ENCODE results near the gene TKT. TPM values are rescaled to one million over a fixed set of nuclear protein-coding genes. Genes with fewer than 3 reads are reported as not detected.

Gene TKT
- total and polyA plus RNA-seq, 7 donors, result 10.5 to 51.9 (median 23.1) TPM

- DNase-seq (peak in 1 of 2 donors; percentile 37), ATAC-seq (no peak)
- TF ChIP-seq CTCF (IDR thresholded peaks at IDR 0.05), result no peak
- H3K27me3 ChIP-seq (ENCODE audit: insufficient read depth in 3 of 3, low read length in 2 of 3), result no peaks in the 10 kb centered on the region
- H3K27ac ChIP-seq, result no peak overlapping the region
- H3K9me3 ChIP-seq, result no peaks in the 10 kb centered on the region
- H3K4me3 ChIP-seq, result no peak overlapping the region
- intact Hi-C loops (cut with DNase I), result no loop called here
- H3K36me3 ChIP-seq (ENCODE audit: insufficient read depth in 1 of 2, low read depth in 1 of 2), result peaks cover 4 to 100% of the 10 kb centered on the region in 2 donors
- peaks cover 14% of the 10 kb centered on the region for H3K4me1 ChIP-seq
- 87 to 94% (median 93%) methylated on average over 13 of the region's 13 CpGs for WGBS, 3 donors
Measured at GRCh38 chr3:53231532-53232511, 24.0 kb downstream of the TKT start.

GRCh38 chr3:53230789-53231188 is 25.0 kb downstream of the TKT start:
- TF ChIP-seq CTCF (IDR thresholded peaks at IDR 0.05), result no peak
- H3K36me3 ChIP-seq (ENCODE audit: insufficient read depth in 1 of 2, low read depth in 1 of 2), result peaks cover 4 to 100% of the 10 kb centered on the region in 2 donors
- intact Hi-C loops (cut with DNase I), result no loop called here
- H3K4me1 ChIP-seq, result peaks cover 3% of the 10 kb centered on the region
- WGBS, 3 donors, result 90 to 96% (median 96%) methylated on average over 5 of the region's 5 CpGs
- H3K27me3 ChIP-seq (ENCODE audit: insufficient read depth in 3 of 3, low read length in 2 of 3), result no peaks in the 10 kb centered on the region
- ATAC-seq (no peak), DNase-seq (no peak)
- H3K27ac ChIP-seq, result no peak overlapping the region
- H3K4me3 ChIP-seq, result no peak overlapping the region
- no peaks in the 10 kb centered on the region for H3K9me3 ChIP-seq

- H3K27me3 ChIP-seq (ENCODE audit: insufficient read depth in 3 of 3, low read length in 2 of 3), result no peaks in the 10 kb centered on the region
- intact Hi-C loops (cut with DNase I), result no loop called here
- ATAC-seq, result no peak
- DNase-seq, result peak in 1 of 2 donors; percentile 31
- no peaks in the 10 kb centered on the region for H3K4me1 ChIP-seq
- no peaks in the 10 kb centered on the region for H3K9me3 ChIP-seq
- H3K4me3 ChIP-seq, result no peak overlapping the region
- 90 to 93% (median 90%) methylated on average over 16 of the region's 16 CpGs for WGBS, 3 donors
- peaks cover 4 to 100% of the 10 kb centered on the region in 2 donors for H3K36me3 ChIP-seq (ENCODE audit: insufficient read depth in 1 of 2, low read depth in 1 of 2)
- TF ChIP-seq CTCF (IDR thresholded peaks at IDR 0.05), result no peak
- no peak overlapping the region for H3K27ac ChIP-seq
Measured at GRCh38 chr3:53230041-53230621, 25.7 kb downstream of the TKT start.

GRCh38 chr3:53229606-53230005 is 26.2 kb downstream of the TKT start:
- 95 to 100% (median 95%) methylated on average over 2 of the region's 2 CpGs for WGBS, 3 donors
- H3K27me3 ChIP-seq (ENCODE audit: insufficient read depth in 3 of 3, low read length in 2 of 3), result no peaks in the 10 kb centered on the region
- no peaks in the 10 kb centered on the region for H3K4me1 ChIP-seq
- H3K36me3 ChIP-seq (ENCODE audit: insufficient read depth in 1 of 2, low read depth in 1 of 2), result peaks cover 4 to 100% of the 10 kb centered on the region in 2 donors
- no peak for DNase-seq
- H3K4me3 ChIP-seq, result no peak overlapping the region
- ATAC-seq, result no peak
- H3K27ac ChIP-seq, result no peak overlapping the region
- TF ChIP-seq CTCF (IDR thresholded peaks at IDR 0.05), result no peak
- intact Hi-C loops (cut with DNase I), result no loop called here
- no peaks in the 10 kb centered on the region for H3K9me3 ChIP-seq
